Right ventricle myocardium inferior (tissue), 1 donor: ENCODE results near the gene CACNB4. TPM values are rescaled to one million over a fixed set of nuclear protein-coding genes. Genes with fewer than 3 reads are reported as not detected.
"Not testable (repeated sequence)": the region's sequence is repeated elsewhere in the genome, so short reads cannot be mapped to it uniquely, and the experiment has no call there.

Source experiments
- ATAC-seq: fragments of 200-7000 bp; cut with Tn5 transposase; one replicate; pipeline ENCODE4 v1.9.1; 2020; ENCODE audit warnings: mild to moderate bottlenecking, moderate library complexity
- DNase-seq: peaks from one replicate; pipeline ENCODE4 v3.0.0; 2021; ENCODE audit errors: missing footprints
- intact Hi-C: fragments of 100-400 bp; cut with DNase I; formaldehyde crosslinking; loops from one replicate; pipeline ENCODE4 v1.11.0; 2022
- total RNA-seq: library from RNA; stranded (reverse); fragmentation: NEBNext Ultra II Directional; extraction: Animal tissue kit (Norgen Biotek cat#: 25700); gene quantifications from one replicate; pipeline ENCODE4 v1.2.1, GENCODE V29; 2021
- donor health status: DM: no; HTN: yes; CAD: no; lungs with severe emphysema.

CACNB4 gene
- total RNA-seq, 1 donor from 2014 or later, result 0.35 TPM

- ATAC-seq (no peak), DNase-seq (no peak)
These were observed 5.4 kb downstream of the CACNB4 start for GRCh38 chr2:152093464-152093863.

GRCh38 chr2:152092095-152092494, 6.7 kb downstream of the CACNB4 start:
- ATAC-seq (no peak), DNase-seq (no peak)
- intact Hi-C loops, result loop anchor here (10.0 kb wide), 1 partner anchor 57 kb away; no protein-coding TSS in a partner anchor

More at GRCh38 chr2:152093464-152093863, 5.4 kb downstream of the CACNB4 start:
- intact Hi-C loops, result loop anchor here (10.0 kb wide), 1 partner anchor 59 kb away; no protein-coding TSS in a partner anchor

- intact Hi-C loops, result loop anchor here (10.0 kb wide), 1 partner anchor 56 kb away; no protein-coding TSS in a partner anchor
- ATAC-seq, result peak; percentile 57
- DNase-seq, result not testable (repeated sequence)
These were observed 8.1 kb downstream of the CACNB4 start for GRCh38 chr2:152090726-152091125.

GRCh38 chr2:152089238-152089637, 9.6 kb downstream of the CACNB4 start:
- intact Hi-C loops, result no loop called here
- ATAC-seq, result peak; percentile 39
- DNase-seq, result no peak

- intact Hi-C loops, result no loop called here
- no peak for ATAC-seq
- no peak for DNase-seq
These were observed 10.8 kb downstream of the CACNB4 start for GRCh38 chr2:152088006-152088405.

GRCh38 chr2:152086231-152086630, 12.6 kb downstream of the CACNB4 start:
- intact Hi-C loops, result no loop called here
- ATAC-seq (no peak), DNase-seq (no peak)

- ATAC-seq, result no peak
- intact Hi-C loops, result no loop called here
- DNase-seq, result no peak
These were observed 14.8 kb downstream of the CACNB4 start for GRCh38 chr2:152084076-152084475.

- no peak for DNase-seq
- intact Hi-C loops, result no loop called here
- ATAC-seq, result no peak
These were observed 15.5 kb downstream of the CACNB4 start for GRCh38 chr2:152083202-152083875.

- no peak for DNase-seq
- ATAC-seq, result no peak
- intact Hi-C loops, result no loop called here
These were observed 20.2 kb downstream of the CACNB4 start for GRCh38 chr2:152078662-152079061.

GRCh38 chr2:152078023-152078422, 20.8 kb downstream of the CACNB4 start:
- intact Hi-C loops, result no loop called here
- DNase-seq (no peak), ATAC-seq (no peak)

GRCh38 chr2:152075461-152076050, 23.3 kb downstream of the CACNB4 start:
- intact Hi-C loops, result no loop called here
- no peak for DNase-seq
- peak; percentile 65 for ATAC-seq

- DNase-seq (no peak), ATAC-seq (no peak)
- intact Hi-C loops, result no loop called here
These were observed 26.8 kb downstream of the CACNB4 start for GRCh38 chr2:152072011-152072410.

- ATAC-seq, result no peak
These were observed 27.3 kb downstream of the CACNB4 start for GRCh38 chr2:152071518-152071917.

GRCh38 chr2:152071092-152071491, 27.8 kb downstream of the CACNB4 start:
- intact Hi-C loops, result no loop called here
- DNase-seq (no peak), ATAC-seq (no peak)

More at GRCh38 chr2:152071518-152071917, 27.3 kb downstream of the CACNB4 start:
- no peak for DNase-seq
- intact Hi-C loops, result no loop called here

- no peak for DNase-seq
- intact Hi-C loops, result no loop called here
- no peak for ATAC-seq
These were observed 30.6 kb downstream of the CACNB4 start for GRCh38 chr2:152068226-152068625.

- ATAC-seq, result no peak
- intact Hi-C loops, result no loop called here
- no peak for DNase-seq
These were observed 31.0 kb downstream of the CACNB4 start for GRCh38 chr2:152067823-152068222.

GRCh38 chr2:152065945-152066344, 32.9 kb downstream of the CACNB4 start:
- intact Hi-C loops, result no loop called here
- no peak for ATAC-seq
- DNase-seq, result no peak

GRCh38 chr2:152064001-152064400, 34.8 kb downstream of the CACNB4 start:
- DNase-seq, result no peak
- no peak for ATAC-seq
- intact Hi-C loops, result no loop called here

- intact Hi-C loops, result no loop called here
- DNase-seq, result no peak
- ATAC-seq, result no peak
These were observed 35.4 kb downstream of the CACNB4 start for GRCh38 chr2:152063325-152063924.
